ENCODE data around the gene MSRB3. TPM values are rescaled to one million over a fixed set of nuclear protein-coding genes. Genes with fewer than 3 reads are reported as not detected.

MSRB3 gene
- total and polyA plus RNA-seq, 2 of the 8 experiments (the other 6 are each of a cell fraction or from before 2014, with no cell fraction given): 0.32 to 1.2 TPM

DNA sequence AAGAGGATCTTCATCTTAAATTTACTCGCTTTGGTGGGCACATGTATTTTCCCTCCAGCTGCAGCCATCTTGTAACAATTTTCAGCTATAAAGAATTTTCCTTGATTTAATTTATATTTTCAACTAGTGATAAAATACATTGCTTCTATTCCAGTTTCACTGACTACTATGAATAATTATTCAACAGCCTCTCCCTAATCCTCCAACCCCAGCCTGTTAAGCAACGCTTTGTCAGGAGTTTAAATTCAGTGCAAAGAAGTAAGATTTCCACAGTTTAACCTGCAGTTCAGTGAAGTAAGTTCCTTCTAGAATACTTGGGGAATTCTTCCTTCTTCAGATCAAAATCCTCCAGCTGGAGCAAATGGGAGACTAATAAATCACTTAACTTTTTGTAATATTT is 180.2 kb downstream of the MSRB3 start:
- H3K9me3 ChIP-seq (ENCODE audit: insufficient read depth in 2 of 2, low read depth in 1 of 2, low read length in 1 of 2): no peaks in the 10 kb centered on the region
- DNase-seq (ENCODE audit: low read depth in 1 of 2, low spot score in 2 of 2): no peak
- H3K9ac ChIP-seq (replicated peaks in 1 of 4; ENCODE audit: extremely low read depth in 1 of 4, low read depth in 3 of 4, low read length in 3 of 4): no peak overlapping the region
- H3K56ac ChIP-seq (replicated peaks; ENCODE audit: insufficient read length, low read depth, low read length): no peak overlapping the region
- H3K4ac ChIP-seq (replicated peaks; ENCODE audit: insufficient read length, low read depth, low read length): no peak overlapping the region
- no peak overlapping the region for H3K4me3 ChIP-seq (ENCODE audit: extremely low read depth in 1 of 4, insufficient read depth in 2 of 4, low read depth in 3 of 4, low read length in 4 of 4)
- no peak overlapping the region for H3K23ac ChIP-seq (ENCODE audit: insufficient read length)
- no peak overlapping the region for H2BK5ac ChIP-seq (ENCODE audit: low read depth, low read length)
- ChIA-PET POLR2A (ENCODE audit: partially characterized antibody) (no interaction called here), CTCF (ENCODE audit: partially characterized antibody) (interaction anchor here (0.7 kb wide), 1 partner anchor 14 kb away, joined by 3 read pairs; no protein-coding TSS in a partner anchor)
- H3K79me2 ChIP-seq (ENCODE audit: control insufficient read depth in 1 of 2, insufficient read depth in 2 of 2, low read length in 2 of 2): no peaks in the 10 kb centered on the region
- no peak for FAIRE-seq
- H3K79me1 ChIP-seq (ENCODE audit: low read depth, low read length): no peaks in the 10 kb centered on the region
- H2AFZ ChIP-seq (ENCODE audit: low read length): no peak overlapping the region
- WGBS, 2 experiments (ENCODE audit: extremely low coverage in 1 of 2, insufficient coverage in 1 of 2, insufficient read length in 1 of 2, insufficient replicate concordance in 2 of 2, low coverage in 1 of 2, low lambda C conversion rate in 2 of 2, missing lambda C conversion rate in 1 of 2): 94% methylated on average over 2 of the region's 2 CpGs; no CpG with 5 or more reads in 1 of the 2 experiments
- H4K91ac ChIP-seq (replicated peaks; ENCODE audit: insufficient read length, low read length): no peak overlapping the region
- H3K18ac ChIP-seq (ENCODE audit: extremely low read depth, low read length): no peak overlapping the region
- H3K36me3 ChIP-seq (ENCODE audit: control insufficient read depth in 2 of 4, insufficient read depth in 4 of 4, low read length in 3 of 4): no peaks in the 10 kb centered on the region
- no peak overlapping the region for H3K14ac ChIP-seq (ENCODE audit: insufficient read length)
- no peak overlapping the region for H3K4me2 ChIP-seq (ENCODE audit: insufficient read depth in 1 of 2, low read depth in 2 of 2, low read length in 2 of 2)
- H4K20me1 ChIP-seq (replicated peaks in 1 of 2; ENCODE audit: control insufficient read depth in 1 of 2, insufficient read depth in 2 of 2, low read length in 2 of 2): no peaks in the 10 kb centered on the region
- no peak overlapping the region for H2AK5ac ChIP-seq (ENCODE audit: low read depth, low read length)
- no peak overlapping the region for H2BK15ac ChIP-seq (ENCODE audit: low read length)
- no peaks in the 10 kb centered on the region for H3K23me2 ChIP-seq (ENCODE audit: low read depth, low read length)
- no peaks in the 10 kb centered on the region for H3K27me3 ChIP-seq (replicated peaks in 1 of 4; ENCODE audit: control insufficient read depth in 3 of 4, extremely low read depth in 1 of 4, insufficient read depth in 3 of 4, low read length in 3 of 4)
- no peak overlapping the region for H4K8ac ChIP-seq (ENCODE audit: extremely low read depth, insufficient read depth, low read length)
- no peak overlapping the region for H2BK12ac ChIP-seq (ENCODE audit: low read depth, low read length)
- no peak overlapping the region for H4K5ac ChIP-seq (ENCODE audit: insufficient read length, low read depth, low read length)
- H2BK20ac ChIP-seq (ENCODE audit: low read length): no peak overlapping the region
- no peak overlapping the region for H2BK120ac ChIP-seq (replicated peaks; ENCODE audit: low read depth, low read length)
- no peak overlapping the region for H3K27ac ChIP-seq (ENCODE audit: low read depth, low read length)
- no peaks in the 10 kb centered on the region; a peak in 2 of 7 replicates for H3K4me1 ChIP-seq (replicated peaks in 1 of 4; ENCODE audit: control insufficient read depth in 3 of 4, insufficient read depth in 4 of 4, low read length in 3 of 4)
- TF ChIP-seq KDM5A (IDR thresholded peaks at IDR 0.05; ENCODE audit: low read length): no peak
- TF ChIP-seq RNF2 (IDR thresholded peaks at IDR 0.05; ENCODE audit: borderline replicate concordance, low read depth, low read length, missing control alignments, poor library complexity, severe bottlenecking): no peak
- no peak for TF ChIP-seq BRCA1 (IDR thresholded peaks at IDR 0.05; ENCODE audit: low read depth, low read length)
- no peak for TF ChIP-seq TEAD4 (IDR thresholded peaks at IDR 0.05; ENCODE audit: low read depth, low read length)
- TF ChIP-seq CEBPB (IDR thresholded peaks at IDR 0.05; ENCODE audit: low read depth, low read length): no peak
- no peak for TF ChIP-seq MAFK (IDR thresholded peaks at IDR 0.05; ENCODE audit: low read depth, low read length)
- TF ChIP-seq, protein P1, sequence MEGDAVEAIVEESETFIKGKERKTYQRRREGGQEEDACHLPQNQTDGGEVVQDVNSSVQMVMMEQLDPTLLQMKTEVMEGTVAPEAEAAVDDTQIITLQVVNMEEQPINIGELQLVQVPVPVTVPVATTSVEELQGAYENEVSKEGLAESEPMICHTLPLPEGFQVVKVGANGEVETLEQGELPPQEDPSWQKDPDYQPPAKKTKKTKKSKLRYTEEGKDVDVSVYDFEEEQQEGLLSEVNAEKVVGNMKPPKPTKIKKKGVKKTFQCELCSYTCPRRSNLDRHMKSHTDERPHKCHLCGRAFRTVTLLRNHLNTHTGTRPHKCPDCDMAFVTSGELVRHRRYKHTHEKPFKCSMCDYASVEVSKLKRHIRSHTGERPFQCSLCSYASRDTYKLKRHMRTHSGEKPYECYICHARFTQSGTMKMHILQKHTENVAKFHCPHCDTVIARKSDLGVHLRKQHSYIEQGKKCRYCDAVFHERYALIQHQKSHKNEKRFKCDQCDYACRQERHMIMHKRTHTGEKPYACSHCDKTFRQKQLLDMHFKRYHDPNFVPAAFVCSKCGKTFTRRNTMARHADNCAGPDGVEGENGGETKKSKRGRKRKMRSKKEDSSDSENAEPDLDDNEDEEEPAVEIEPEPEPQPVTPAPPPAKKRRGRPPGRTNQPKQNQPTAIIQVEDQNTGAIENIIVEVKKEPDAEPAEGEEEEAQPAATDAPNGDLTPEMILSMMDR (IDR thresholded peaks at IDR 0.05; ENCODE audit: control extremely low read depth in 1 of 3, insufficient read depth in 1 of 3, low read depth in 1 of 3, low read length in 3 of 3): no peak
- TF ChIP-seq CTBP2 (IDR thresholded peaks at IDR 0.05; ENCODE audit: borderline replicate concordance, insufficient read depth, insufficient read length, low read length): no peak
- no peak for TF ChIP-seq GABPA (IDR thresholded peaks at IDR 0.05; ENCODE audit: borderline replicate concordance, insufficient read depth, low read length)
- no peak for TF ChIP-seq CBX8 (IDR thresholded peaks at IDR 0.05; ENCODE audit: borderline replicate concordance, low read depth, low read length)
- TF ChIP-seq TAF1 (IDR thresholded peaks at IDR 0.05; ENCODE audit: low read depth, low read length): no peak
- no peak for TF ChIP-seq CHD1 (IDR thresholded peaks at IDR 0.05; ENCODE audit: low read depth, low read length)
